Ovary (tissue), 3 donors: ENCODE data around the gene SEMA3C.

ENCODE experiments used
- EP300 ChIP-seq: sonication (generic); formaldehyde crosslinking; IDR thresholded peaks from one replicate; pipeline ENCODE4 v1.6.1; 2017; ENCODE audit warnings: antibody characterized with exemption
- POLR2A ChIP-seq: fragments of 450-650 bp; IDR thresholded peaks from one replicate; pipeline ENCODE4 v1.6.1; 2017; ENCODE audit warnings: antibody characterized with exemption, mild to moderate bottlenecking, moderate library complexity
- TF ChIP-seq, protein P1 (sequence below), 3 donors: fragments of 450-650 bp in 2 of 3; fragments of 200-600 bp in 1 of 3; IDR thresholded peaks; one replicate each; pipeline versions ENCODE4 v1.5.1 to v1.8.0; 2016 to 2022; ENCODE audit warnings: antibody characterized with exemption in 3 of 3, mild to moderate bottlenecking in 1 of 3
- donor health status: DM: no; HTN: no; CAD: no.

DNA sequence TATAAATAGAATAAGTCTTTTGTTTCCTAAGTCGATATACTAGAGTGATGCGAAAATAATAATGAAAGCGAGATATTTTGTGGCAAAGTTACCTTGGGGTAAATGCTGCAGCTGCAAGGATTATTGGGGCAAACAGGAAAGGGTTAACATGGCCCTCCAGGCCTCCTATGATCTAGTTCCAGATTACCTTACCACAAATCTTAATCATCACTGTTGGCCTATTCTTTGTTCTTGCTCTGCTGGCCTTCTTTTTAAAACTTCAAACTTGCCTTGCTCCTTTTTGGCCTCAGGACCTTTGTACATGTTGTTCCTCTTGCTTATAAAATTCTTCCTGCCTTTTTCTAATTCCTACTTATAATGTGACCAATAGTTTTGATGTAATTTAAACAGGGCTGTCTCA, 81.5 kb downstream of the SEMA3C start:
- TF ChIP-seq, protein P1, sequence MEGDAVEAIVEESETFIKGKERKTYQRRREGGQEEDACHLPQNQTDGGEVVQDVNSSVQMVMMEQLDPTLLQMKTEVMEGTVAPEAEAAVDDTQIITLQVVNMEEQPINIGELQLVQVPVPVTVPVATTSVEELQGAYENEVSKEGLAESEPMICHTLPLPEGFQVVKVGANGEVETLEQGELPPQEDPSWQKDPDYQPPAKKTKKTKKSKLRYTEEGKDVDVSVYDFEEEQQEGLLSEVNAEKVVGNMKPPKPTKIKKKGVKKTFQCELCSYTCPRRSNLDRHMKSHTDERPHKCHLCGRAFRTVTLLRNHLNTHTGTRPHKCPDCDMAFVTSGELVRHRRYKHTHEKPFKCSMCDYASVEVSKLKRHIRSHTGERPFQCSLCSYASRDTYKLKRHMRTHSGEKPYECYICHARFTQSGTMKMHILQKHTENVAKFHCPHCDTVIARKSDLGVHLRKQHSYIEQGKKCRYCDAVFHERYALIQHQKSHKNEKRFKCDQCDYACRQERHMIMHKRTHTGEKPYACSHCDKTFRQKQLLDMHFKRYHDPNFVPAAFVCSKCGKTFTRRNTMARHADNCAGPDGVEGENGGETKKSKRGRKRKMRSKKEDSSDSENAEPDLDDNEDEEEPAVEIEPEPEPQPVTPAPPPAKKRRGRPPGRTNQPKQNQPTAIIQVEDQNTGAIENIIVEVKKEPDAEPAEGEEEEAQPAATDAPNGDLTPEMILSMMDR (IDR thresholded peaks at IDR 0.05) = no peak
- TF ChIP-seq POLR2A = no peak
- no peak for TF ChIP-seq EP300
